Upper lobe of left lung (tissue), 6 donors: Measurements from ENCODE around the gene GNAZ. TPM values are rescaled to one million over a fixed set of nuclear protein-coding genes. Genes with fewer than 3 reads are reported as not detected.

ENCODE experiments used
- ATAC-seq, 2 donors: fragments of 200-7000 bp; cut with Tn5 transposase; one replicate each; pipeline ENCODE4 v1.9.1; 2022; ENCODE audit warnings: mild to moderate bottlenecking in 2 of 2, moderate library complexity in 2 of 2; ENCODE audit not compliant: low FRiP score in 2 of 2
- DNase-seq, 2 donors: peaks; one replicate each; pipeline ENCODE4 v3.0.0-alpha.2; 2019 to 2020
- H3K27ac ChIP-seq, 4 donors: fragments of 200-600 bp; sonication (generic); one replicate each; pipeline ENCODE4 v1.5.1; 2016 to 2019
- H3K27me3 ChIP-seq, 4 donors: fragments of 200-600 bp; sonication (generic); one replicate each; pipeline ENCODE4 v1.5.1; 2017 to 2019
- H3K36me3 ChIP-seq, 4 donors: fragments of 200-600 bp; sonication (generic); one replicate each; pipeline ENCODE4 v1.5.1; 2016 to 2019
- H3K4me1 ChIP-seq, 4 donors: fragments of 200-600 bp; sonication (generic); one replicate each; pipeline ENCODE4 v1.5.1; 2018 to 2019
- H3K4me3 ChIP-seq, 4 donors: fragments of 200-600 bp; sonication (generic); one replicate each; pipeline ENCODE4 v1.5.1; 2017 to 2019; ENCODE audit warnings: mild to moderate bottlenecking in 2 of 4, moderate library complexity in 1 of 4
- H3K9me3 ChIP-seq, 4 donors: fragments of 200-600 bp; sonication (generic); one replicate each; pipeline ENCODE4 v1.5.1; 2018 to 2019
- CTCF ChIP-seq, 6 experiments: fragments of 450-650 bp in 4 of 6; fragments of 200-600 bp in 2 of 6; sonication (generic) in 2 of 6; IDR thresholded peaks; one replicate each; pipeline ENCODE4 v1.5.1; 2016 to 2019; ENCODE audit warnings: antibody characterized with exemption in 6 of 6
- EP300 ChIP-seq, 4 donors: sonication (generic); formaldehyde crosslinking; IDR thresholded peaks; one replicate each; pipeline ENCODE4 v1.5.1; 2017; ENCODE audit warnings: antibody characterized with exemption in 4 of 4, control low read depth in 2 of 4
- POLR2A ChIP-seq, 4 donors: fragments of 450-650 bp; IDR thresholded peaks; one replicate each; pipeline ENCODE4 v1.5.1; 2016 to 2017; ENCODE audit warnings: antibody characterized with exemption in 4 of 4, mild to moderate bottlenecking in 2 of 4
- POLR2AphosphoS5 ChIP-seq, 2 donors: sonication (generic); formaldehyde crosslinking; IDR thresholded peaks; one replicate each; pipeline ENCODE4 v1.5.1; 2017; ENCODE audit warnings: antibody characterized with exemption in 2 of 2
- WGBS, 2 donors: methylation state at CpG; one replicate each; pipeline ENCODE4 v1.1.5; 2017 to 2018; 5-methylcytosine and 5-hydroxymethylcytosine counted together
- total RNA-seq, 6 donors: library from RNA; depleted of rRNA in 4 of 6; stranded (reverse); fragments of >200 nt in 4 of 6; gene quantifications; one replicate each; pipeline versions ENCODE4 v1.1.0 to v1.2.1, GENCODE V29; 2016 to 2021
- donor health status: DM: no; HTN: no; CAD: no; lungs with moderate emphysema.
- donor health status: DM: no; HTN: yes; CAD: no; lungs with severe emphysema.

GNAZ gene
- total RNA-seq, 6 donors from 2014 or later = 0.80 to 7.3 (median 2.7) TPM; not detected in 1

- ATAC-seq = no peak
Measured at GRCh38 chr22:23029521-23030228, 40.6 kb upstream of the GNAZ start.

GRCh38 chr22:23031381-23031780, 38.9 kb upstream of the GNAZ start:
- TF ChIP-seq CTCF (IDR thresholded peaks at IDR 0.05) = no peak
- no peak for TF ChIP-seq EP300 (IDR thresholded peaks at IDR 0.05)
- TF ChIP-seq POLR2AphosphoS5 (IDR thresholded peaks at IDR 0.05) = no peak
- no peak for TF ChIP-seq POLR2A (IDR thresholded peaks at IDR 0.05)
- ATAC-seq (no peak), DNase-seq (no peak)
- no peak overlapping the region for H3K4me3 ChIP-seq
- H3K36me3 ChIP-seq = no peaks in the 10 kb centered on the region
- 68 to 73% methylated on average over 4 of the region's 4 CpGs for WGBS, 2 donors
- no peak overlapping the region for H3K27ac ChIP-seq
- H3K27me3 ChIP-seq = no peaks in the 10 kb centered on the region
- H3K9me3 ChIP-seq = no peaks in the 10 kb centered on the region
- H3K4me1 ChIP-seq = no peaks in the 10 kb centered on the region

More at GRCh38 chr22:23029521-23030228, 40.6 kb upstream of the GNAZ start:
- TF ChIP-seq EP300 (IDR thresholded peaks at IDR 0.05) = no peak
- no peak for TF ChIP-seq CTCF (IDR thresholded peaks at IDR 0.05)
- no peak for TF ChIP-seq POLR2A (IDR thresholded peaks at IDR 0.05)
- TF ChIP-seq POLR2AphosphoS5 (IDR thresholded peaks at IDR 0.05) = no peak
- H3K4me3 ChIP-seq = no peak overlapping the region
- H3K27ac ChIP-seq = no peak overlapping the region
- H3K27me3 ChIP-seq = no peaks in the 10 kb centered on the region
- no peaks in the 10 kb centered on the region for H3K9me3 ChIP-seq
- 66 to 75% methylated on average over 9 of the region's 9 CpGs for WGBS, 2 donors
- DNase-seq = no peak
- no peaks in the 10 kb centered on the region for H3K36me3 ChIP-seq
- no peaks in the 10 kb centered on the region for H3K4me1 ChIP-seq

- ATAC-seq (no peak), DNase-seq (no peak)
- H3K4me3 ChIP-seq = no peak overlapping the region
- H3K36me3 ChIP-seq = no peaks in the 10 kb centered on the region
- no peaks in the 10 kb centered on the region for H3K4me1 ChIP-seq
- TF ChIP-seq EP300 (IDR thresholded peaks at IDR 0.05) = no peak
- no peak for TF ChIP-seq CTCF (IDR thresholded peaks at IDR 0.05)
- TF ChIP-seq POLR2AphosphoS5 (IDR thresholded peaks at IDR 0.05) = no peak
- TF ChIP-seq POLR2A (IDR thresholded peaks at IDR 0.05) = no peak
- WGBS, 2 donors = 80 to 92% methylated on average over 1 of the region's 1 CpG
- H3K9me3 ChIP-seq = no peaks in the 10 kb centered on the region
- H3K27me3 ChIP-seq = no peaks in the 10 kb centered on the region
- no peak overlapping the region for H3K27ac ChIP-seq
Measured at GRCh38 chr22:23031786-23032185, 38.5 kb upstream of the GNAZ start.

- DNase-seq = no peak
- Histone ChIP-seq H3K4me3 (no peak overlapping the region), H3K4me1 (no peaks in the 10 kb centered on the region), H3K9me3 (no peaks in the 10 kb centered on the region), H3K27me3 (no peaks in the 10 kb centered on the region), H3K27ac (no peak overlapping the region), H3K36me3 (no peaks in the 10 kb centered on the region)
- 87 to 91% methylated on average over 4 of the region's 4 CpGs for WGBS, 2 donors
- no peak for ATAC-seq
- no peak for TF ChIP-seq EP300 (IDR thresholded peaks at IDR 0.05)
- no peak for TF ChIP-seq POLR2AphosphoS5 (IDR thresholded peaks at IDR 0.05)
- TF ChIP-seq CTCF (IDR thresholded peaks at IDR 0.05) = no peak
- no peak for TF ChIP-seq POLR2A (IDR thresholded peaks at IDR 0.05)
Measured at GRCh38 chr22:23032658-23033057, 37.7 kb upstream of the GNAZ start.
